Right renal pelvis (tissue), 4 donors: ENCODE data around the gene CSNK1A1. TPM values are rescaled to one million over a fixed set of nuclear protein-coding genes. Genes with fewer than 3 reads are reported as not detected.
"Not testable (repeated sequence)": the region's sequence is repeated elsewhere in the genome, so short reads cannot be mapped to it uniquely, and the experiment has no call there.

Experiments used
- DNase-seq, 4 donors: peaks; one replicate each; pipeline ENCODE4 v3.0.0-alpha.2; 2013; ENCODE audit warnings: low read depth in 4 of 4, low spot score in 3 of 4, missing footprints in 1 of 4
- polyA plus RNA-seq, 4 donors: library from polyadenylated mRNA; unstranded; fragments of 120-200 nt; gene quantifications; one replicate each; pipeline ENCODE4 v1.2.1, GENCODE V29; 2013; ENCODE audit not compliant: insufficient read length in 4 of 4

Gene CSNK1A1
- 100 to 1,000 TPM; 164 to 197 (median 193) TPM for polyA plus RNA-seq

DNA sequence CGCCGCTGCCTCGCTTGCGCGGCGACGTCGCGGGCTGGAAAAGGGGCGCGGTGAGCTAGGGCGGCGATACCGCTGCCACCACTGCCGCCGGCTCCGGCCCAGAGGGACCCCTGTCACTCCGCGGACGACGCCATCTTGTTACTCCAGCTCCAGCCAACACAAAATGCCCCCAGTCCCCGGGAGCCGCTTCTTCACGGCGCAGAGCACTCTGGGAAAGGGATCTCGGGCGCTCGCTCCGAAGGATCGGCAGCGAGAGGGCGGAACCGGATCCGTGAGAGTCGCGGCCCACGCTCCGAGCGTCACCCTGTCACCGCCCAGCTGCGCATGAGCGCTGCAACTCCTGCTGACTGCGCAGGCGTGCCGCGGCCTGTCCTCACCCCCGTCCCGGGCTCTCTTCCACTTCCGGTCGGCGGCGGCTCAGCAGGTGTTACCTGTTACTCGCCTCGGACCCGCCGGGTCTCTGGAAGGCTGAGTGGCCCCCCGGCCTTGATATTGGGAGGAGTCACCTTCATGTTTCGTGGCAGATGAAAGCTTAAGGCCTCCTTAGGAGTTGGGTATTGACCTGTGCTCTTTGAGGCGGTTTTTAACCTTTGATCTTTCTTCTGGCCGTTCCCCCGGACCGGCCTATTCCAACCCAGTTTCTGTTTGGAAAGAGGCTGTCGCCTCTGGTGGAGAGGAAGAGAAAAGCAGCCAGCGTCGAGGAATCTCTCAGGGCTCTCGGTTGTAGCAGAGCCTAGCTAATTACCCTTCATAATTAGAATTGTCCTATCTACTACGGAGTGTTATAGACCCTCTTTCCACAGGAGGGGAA lies at the start of gene CSNK1A1:
CSNK1A1 (minus strand) TSS at position 213 of the 811 bp plus-strand sequence. CDS start 475 bp downstream, outside the sequence.
- peak; percentile 95 to 99 (median 96) for DNase-seq

DNA sequence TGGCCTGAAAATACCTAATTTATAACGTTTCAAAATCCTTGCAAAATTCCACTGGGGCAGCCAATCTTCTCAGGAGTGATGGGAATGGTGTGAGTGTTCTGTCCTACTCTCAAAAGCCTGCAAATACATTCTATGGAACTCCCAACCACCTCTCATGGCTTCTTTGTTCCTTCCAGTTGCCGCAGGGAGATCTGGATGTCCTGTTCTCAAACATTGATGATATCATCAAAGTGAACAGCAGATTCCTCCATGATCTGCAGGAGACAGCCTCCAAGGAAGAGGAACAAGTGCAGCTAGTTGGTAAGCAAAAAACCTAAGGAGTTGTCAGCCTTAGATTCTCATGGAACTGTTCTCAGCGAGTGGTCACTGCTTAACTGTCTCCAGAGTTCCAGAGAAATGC lies 49.7 kb upstream of the CSNK1A1 start:
- DNase-seq, result no peak

DNA sequence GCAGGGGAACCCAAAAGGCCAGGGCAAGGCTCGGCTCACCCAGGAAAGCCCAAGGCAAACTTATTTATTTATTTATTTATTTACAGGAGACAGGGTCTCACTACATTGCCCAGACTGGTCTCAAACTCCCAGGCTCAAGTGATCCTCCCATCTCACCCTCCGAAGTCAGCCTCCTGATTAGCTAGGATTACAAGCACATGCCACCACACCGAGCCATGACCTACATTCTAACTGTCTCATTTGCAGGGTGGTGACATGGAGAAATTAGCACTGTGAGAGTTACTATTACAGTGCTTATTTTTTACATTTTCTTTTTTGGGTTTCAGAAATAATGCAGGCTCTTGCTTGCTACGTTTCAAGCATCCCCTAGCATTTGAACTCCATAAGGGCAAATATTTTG lies 48.1 kb upstream of the CSNK1A1 start:
- no peak for DNase-seq

DNA sequence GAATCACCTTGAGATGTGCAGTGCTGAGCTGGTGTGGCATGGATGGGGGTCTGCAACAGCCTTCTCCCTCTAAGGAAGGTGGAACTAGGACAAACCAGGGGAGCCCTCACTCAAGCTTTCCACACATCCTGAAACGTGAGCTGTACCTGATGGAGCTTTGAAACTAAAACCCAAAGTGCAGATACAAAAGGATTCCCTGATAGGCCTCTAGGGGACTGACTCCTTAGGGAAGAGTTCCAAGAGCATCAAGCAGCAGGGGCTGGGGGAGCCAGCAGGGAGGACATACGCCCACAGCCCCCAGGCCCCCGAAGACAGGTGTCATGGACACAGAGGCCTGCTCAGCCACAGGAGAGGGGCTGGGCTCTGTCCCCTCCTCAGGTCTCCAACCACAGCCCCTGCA lies 47.7 kb upstream of the CSNK1A1 start:
- DNase-seq, result no peak

DNA sequence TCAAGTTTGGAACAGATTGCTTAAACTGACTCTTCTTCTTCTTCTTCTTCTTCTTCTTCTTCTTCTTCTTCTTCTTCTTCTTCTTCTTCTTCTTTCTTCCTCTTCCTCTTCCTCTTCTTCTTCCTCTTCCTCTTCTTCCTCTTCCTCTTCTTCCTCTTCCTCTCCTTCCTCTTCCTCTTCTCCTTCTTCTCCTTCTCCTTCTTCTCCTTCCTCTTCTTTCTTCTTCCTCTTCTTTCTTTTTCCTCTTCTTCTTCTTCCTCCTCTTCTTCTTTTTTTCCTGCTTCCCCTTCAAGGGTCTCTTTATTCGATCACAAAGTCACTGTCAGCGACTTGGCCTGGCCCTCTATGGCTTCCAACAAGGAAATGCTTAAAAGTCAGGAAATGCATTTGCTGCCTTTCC lies 47.0 kb upstream of the CSNK1A1 start:
- DNase-seq, result not testable (repeated sequence)

DNA sequence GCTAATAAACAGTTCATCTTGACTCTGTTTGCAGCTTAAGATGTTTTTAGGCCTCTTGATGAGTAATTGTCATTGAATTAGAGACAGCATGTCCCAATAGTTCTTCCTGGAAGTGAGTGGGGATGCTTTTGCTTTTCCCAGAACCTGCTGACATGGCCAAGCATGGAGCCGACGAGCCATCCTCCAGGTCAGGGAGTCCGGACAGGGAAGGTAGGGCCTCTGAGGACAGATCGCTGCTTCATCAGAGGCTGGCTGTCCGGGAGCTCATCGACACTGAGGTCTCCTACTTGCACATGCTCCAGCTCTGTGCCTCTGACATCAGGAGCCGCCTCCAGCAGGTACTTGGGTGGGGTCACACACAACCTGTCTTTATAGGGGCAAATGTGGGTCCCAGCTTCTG lies 46.4 kb upstream of the CSNK1A1 start:
- no peak for DNase-seq

DNA sequence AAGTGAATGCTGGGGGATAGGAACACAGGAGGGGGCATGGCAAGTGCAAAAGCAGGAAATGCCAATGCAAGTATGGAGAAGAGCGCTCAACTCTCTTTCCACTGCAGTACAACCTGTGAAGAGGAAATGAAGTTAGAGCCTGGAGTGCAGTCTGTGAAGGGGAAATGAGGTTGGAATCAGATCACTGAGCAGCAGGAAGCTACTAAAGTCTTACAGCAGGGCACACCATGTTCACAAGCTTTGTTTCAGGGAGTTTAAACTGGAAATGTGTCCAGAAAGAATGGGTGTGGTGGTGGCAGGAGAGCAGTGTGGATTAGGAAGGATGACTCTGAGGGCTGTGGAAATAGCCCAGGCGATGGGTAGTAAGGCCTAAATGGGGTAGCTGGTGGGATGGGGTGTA lies 45.5 kb upstream of the CSNK1A1 start:
- no peak for DNase-seq

DNA sequence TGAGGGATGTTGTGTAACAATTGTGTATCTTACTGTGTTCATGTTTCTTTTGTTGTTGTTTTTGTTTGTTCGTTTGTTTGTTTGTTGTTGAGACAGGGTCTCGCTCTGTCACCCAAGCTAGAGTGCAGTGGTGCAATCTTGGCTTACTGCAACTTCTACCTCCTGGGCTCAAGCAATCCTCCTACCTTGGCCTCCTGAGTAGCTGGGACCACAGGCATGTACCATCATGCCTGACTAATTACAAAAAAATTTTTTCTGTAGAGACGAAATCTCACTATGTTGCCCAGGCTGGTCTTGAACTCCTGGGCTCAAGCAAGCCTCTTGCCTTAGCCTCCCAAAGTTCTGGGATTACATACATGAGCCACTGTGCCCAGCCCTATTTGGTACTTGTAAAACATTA lies 43.9 kb upstream of the CSNK1A1 start:
- DNase-seq, result not testable (repeated sequence)

DNA sequence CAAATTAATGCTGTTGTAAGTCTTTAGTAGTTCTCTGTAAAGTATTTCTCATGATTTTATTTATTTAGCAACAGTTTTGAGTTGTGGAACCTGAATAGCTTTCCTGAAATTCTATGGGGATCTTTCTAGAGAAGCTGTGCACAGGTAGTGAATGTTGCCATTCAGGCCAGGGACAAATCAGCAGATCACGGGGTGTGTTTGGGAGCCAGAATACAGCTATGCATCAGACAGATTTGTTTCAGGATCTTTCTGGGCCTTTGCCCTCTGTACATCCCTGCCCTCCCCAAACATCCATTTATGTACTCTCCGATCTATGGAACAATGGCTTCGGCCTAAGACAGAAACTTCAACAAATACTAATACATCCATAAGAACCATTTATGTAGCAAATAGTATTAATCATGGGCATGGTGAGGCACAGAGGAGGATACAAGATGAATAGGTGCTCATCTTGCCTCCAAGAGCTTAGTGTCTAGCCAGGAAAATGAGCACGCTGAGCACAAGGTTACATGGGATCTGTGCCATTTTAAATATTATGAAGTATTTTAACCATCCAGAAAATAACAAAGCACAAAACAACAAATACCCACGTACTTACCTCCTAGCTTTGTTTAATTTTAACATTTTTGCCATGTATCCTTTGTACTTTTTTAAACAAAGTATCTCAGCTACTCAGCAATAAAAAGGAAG lies 43.1 kb upstream of the CSNK1A1 start:
- DNase-seq, result no peak

DNA sequence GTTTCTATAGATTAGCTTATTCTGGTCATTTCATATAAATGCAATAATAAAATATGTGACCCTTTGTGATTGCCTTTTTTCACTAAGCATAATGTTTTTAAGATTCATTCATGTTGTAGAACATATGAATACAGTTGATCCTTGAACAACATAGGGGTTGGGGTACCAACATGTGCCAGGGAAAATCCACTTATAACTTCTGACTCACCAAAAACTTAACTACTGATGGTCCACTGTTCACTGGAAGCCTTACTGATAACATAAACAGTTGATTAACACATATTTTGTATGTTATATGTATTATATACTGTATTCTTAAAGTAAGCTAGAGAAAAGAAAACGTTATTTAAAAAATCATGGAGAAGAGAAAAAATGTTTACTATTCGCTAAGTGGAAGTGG lies 42.1 kb upstream of the CSNK1A1 start:
- no peak for DNase-seq

DNA sequence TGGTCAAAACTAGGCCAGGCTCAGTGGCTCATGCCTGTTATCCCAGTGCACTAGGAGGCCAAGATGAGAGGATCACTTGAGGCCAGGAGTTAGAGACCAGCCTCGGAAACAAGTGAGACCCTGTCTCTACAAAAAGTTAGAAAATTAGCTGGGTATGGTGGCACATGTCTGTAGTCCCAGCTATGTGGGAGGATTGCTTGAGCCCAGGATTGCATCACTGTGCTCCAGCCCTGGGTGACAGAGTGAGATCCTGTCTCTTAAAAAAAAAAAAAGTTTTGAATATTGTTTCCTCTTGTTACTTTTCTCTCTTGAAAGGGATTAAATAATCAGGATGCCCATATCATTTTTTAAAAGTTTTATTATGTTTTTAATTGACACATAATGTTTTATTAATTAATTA lies 37.7 kb upstream of the CSNK1A1 start:
- no peak for DNase-seq

DNA sequence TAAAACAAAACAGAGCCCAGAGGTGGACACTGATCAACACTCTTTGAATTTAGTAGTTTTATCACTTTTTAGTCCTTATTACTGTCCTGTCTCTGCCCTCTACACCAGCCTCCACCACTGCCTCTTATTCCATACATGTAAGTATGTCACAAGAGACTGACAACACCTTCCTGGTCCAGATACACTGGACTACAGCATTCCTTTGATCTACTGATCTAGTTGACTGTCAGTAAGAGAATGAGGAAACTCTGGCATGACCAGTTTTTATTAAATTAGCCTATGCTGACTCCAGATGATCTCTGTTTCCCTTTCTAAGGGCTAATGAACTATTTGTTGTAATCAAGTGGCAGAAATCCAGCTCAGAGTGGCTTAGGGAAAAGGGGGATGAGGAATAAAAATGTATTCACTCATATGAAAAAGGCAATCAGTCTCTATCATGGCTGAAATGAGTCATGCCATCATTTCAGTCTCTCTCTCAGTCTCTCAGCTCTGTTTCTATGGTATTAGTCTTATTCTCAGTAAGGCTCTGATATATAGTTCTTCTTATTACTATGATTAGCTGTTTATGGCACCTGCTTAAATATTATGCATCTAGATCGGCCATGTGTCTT lies 35.6 kb upstream of the CSNK1A1 start:
- DNase-seq, result no peak

DNA sequence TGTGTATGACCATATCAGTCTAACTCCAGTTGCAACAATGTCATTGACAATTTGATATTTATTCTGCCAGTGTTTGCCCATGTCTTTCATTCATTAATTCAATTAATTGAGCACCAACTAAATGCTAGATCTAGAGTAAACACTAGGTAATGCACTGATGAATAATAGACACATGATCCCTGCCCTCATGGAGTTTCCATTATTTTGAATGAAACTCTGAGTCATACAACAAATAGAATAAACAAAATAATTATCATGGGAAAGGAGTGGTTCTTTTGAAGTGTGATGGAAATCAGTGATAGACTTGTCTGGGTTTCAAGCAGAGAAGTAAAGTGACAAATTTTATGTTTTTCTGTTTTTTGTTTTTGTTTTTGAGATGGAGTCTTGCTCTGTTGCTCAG lies 34.7 kb upstream of the CSNK1A1 start:
- no peak for DNase-seq

DNA sequence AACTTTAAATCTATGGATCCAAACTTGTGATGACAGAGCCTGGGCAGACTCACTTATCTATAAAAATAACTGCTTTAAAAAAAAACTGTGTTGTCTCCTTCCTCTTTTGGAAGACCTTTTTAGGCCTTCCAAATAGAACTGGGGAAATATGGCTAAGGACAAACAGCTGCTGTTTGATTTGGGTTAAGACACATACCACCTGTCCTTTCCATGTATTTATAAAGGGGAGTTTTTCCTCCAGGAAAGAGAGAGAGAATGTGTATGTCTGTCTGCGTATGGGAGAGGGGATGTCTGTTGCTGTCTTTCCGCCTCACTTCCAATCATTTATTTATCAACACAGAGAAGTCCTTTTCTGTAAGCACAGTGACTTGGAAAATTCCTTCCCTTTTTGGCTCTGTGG lies 32.9 kb upstream of the CSNK1A1 start:
- no peak for DNase-seq

DNA sequence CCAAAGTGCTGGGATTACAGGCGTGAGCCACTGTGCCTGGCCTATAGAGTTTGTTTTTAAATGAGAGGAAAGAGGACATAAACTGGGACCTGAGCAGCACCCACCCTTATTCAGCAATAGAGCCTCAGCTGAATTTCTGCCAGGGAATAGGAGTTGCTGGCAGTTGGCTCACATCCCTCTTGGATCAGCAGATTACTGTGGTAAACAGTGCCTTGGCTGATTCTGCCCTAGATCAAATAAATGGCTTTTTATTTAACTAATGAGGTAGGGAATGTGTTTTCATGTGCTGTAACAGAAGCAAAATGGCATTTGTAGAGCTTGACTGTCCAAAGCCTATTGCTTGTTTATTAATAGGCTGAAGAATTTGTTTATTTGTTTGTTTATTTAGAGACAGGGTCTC lies 32.2 kb upstream of the CSNK1A1 start:
- DNase-seq, result no peak

DNA sequence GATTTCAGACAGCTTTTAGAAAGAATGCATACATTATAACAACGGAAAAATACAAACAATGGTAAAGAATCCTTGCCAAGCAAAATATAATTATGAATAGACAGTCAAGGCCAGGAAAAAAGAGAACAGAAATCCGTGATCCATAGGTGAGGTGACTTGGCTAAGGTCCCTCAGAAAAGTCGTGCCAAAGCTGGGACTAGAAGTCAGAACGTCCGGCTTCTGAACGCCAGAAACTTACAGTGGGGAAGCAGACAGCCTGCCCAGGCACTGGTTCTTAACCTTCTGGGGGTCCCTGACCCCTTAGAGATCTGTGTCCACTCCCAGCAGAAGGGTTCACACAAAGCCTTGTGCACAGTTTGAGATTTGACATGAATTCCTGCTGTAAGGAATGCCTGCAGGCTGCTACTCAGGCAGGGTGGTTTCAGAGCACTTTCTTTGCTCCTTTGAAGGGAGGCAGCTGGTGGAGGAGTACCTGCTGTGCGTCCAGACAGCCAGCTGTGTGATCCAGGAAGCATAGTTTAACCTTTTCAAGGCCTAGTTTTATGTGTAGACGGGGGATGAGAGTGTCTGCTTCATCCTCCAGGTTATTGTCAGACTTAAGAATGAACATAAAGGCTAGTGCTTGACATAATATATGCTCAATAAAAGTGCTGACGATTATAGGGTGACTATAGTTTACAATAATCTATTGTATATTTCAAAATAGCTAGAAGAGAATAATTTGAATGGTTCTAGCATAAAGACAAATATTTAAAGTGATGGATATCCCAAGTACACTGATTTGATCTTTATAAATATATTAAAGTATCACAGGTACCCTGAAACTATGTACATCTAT lies 30.9 kb upstream of the CSNK1A1 start:
- no peak for DNase-seq

DNA sequence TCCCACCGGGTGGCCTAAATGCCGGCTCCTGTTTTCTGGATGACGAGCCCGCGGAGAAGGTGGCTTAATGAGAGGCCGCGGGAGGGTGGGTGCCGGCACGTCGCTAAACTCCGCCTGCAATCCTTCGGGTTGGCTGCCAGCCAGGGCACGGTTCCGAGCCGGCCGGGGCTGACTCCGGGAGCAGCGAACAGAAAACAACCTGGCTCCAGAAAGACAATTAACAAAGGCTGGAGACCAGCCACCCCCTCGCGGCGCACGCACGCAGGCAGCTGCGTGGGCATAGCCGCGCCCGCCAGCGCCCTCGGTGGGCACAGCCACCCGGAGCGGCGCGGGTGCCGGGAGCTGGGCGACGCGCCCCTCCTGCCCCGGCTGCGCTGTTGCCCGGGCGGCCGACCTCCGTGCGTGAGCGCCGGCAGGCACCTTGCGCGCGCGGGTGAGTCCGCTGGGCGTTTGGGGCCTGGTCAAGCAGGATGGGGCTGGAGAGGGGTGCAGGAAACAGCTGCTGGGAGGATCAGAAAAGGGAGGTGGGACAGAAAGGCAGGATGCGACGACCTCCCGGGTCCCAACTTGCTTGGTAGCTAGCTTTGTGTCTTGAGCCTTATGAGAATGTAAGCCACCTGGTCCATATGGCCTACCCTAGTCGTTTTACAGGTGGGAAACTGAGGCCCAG lies 30.1 kb upstream of the CSNK1A1 start, which contains the start of gene ARHGEF37:
ARHGEF37 (plus strand) TSS at position 307 of the 670 bp plus-strand sequence. CDS start 16,272 bp downstream, outside the sequence.
- peak in 3 of 4 donors; percentile 48 to 57 (median 49) for DNase-seq

DNA sequence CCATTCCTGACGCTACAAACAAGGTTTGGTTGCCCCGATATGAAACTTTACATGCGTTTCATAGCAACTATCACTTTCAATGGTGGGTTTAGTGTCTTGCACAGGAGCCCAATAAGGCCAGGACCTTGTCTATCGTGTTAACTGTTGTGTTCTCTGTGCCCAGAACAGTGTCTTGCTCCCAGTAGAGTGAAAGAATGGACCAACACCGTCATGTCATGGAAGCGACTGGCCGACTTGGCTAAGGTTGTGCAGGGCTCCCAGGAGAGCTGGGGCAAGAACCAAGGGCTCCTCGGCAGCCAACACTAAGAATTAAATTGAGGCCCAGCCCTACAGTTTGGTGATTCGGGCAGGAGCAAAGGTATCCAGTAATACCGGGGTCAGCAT lies 29.6 kb upstream of the CSNK1A1 start:
- no peak for DNase-seq

DNA sequence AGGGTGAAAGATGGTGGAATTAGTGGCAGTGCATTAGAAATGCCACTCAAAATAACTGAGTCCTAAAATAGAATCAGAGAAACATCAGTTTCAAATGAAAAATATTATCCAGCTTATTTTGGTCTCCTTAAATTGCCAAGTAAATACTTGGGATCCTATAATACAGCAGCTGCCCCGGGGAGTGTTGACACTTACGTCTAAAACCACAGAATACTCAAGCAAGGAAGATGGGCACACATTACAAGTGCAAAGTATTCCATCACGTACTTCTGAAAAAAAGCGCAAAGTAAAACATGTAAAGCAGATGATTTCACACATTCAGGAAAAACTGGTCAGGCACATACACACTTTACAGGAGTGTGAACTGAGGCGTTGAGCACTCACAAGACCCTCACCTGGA lies 27.7 kb upstream of the CSNK1A1 start:
- DNase-seq, result no peak

DNA sequence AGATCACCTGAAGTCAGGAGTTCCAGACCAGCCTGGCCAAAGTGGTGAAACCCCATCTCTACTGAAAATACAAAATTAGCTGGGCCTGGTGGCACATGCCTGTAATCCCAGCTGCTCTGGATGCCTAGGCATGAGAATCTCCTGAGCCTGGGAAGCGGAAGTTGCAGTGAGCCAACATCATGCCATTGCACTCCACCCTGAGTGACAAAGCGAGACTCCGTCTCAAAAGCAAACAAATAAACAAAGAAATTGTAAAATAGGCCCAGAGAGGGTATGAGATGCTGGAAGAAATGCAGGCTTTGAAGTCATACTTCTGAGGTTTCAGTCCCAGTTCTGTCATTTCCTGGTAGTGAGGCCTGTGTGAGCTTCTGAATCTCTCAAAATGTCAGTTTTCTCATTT lies 24.8 kb upstream of the CSNK1A1 start:
- no peak for DNase-seq
